ENCODE data around the gene CLN6.
"Not testable (repeated sequence)": the region's sequence is repeated elsewhere in the genome, so short reads cannot be mapped to it uniquely, and the experiment has no call there.

CLN6 gene

GRCh38 chr15:68221530-68222431, 7.7 kb downstream of the CLN6 start:
- not testable (repeated sequence) for DNase-seq

- no peak for DNase-seq
Observed at GRCh38 chr15:68220967-68221366, 8.6 kb downstream of the CLN6 start.

GRCh38 chr15:68220489-68220888, 9.0 kb downstream of the CLN6 start:
- DNase-seq, result no peak

- no peak for DNase-seq
Observed at GRCh38 chr15:68218847-68219798, 10.4 kb downstream of the CLN6 start.

- DNase-seq, result no peak
Observed at GRCh38 chr15:68218331-68218730, 11.2 kb downstream of the CLN6 start.

GRCh38 chr15:68217341-68217740, 12.2 kb downstream of the CLN6 start:
- no peak for DNase-seq

GRCh38 chr15:68214838-68215254, 14.7 kb downstream of the CLN6 start:
- no peak for DNase-seq

- DNase-seq, result no peak
Observed at GRCh38 chr15:68213991-68214837, 15.3 kb downstream of the CLN6 start.

- DNase-seq, result not testable (repeated sequence)
Observed at GRCh38 chr15:68213491-68213845, 16.1 kb downstream of the CLN6 start.

GRCh38 chr15:68211656-68212320, 17.7 kb downstream of the CLN6 start:
- DNase-seq, result no peak

GRCh38 chr15:68210821-68211655, 18.5 kb downstream of the CLN6 start:
- DNase-seq, result peak in 1 of 2 experiments; percentile 35

- DNase-seq, result no peak
Observed at GRCh38 chr15:68210409-68210756, 19.1 kb downstream of the CLN6 start.

- DNase-seq, result no peak
Observed at GRCh38 chr15:68209735-68210408, 19.7 kb downstream of the CLN6 start.

GRCh38 chr15:68209272-68209671, 20.3 kb downstream of the CLN6 start:
- DNase-seq, result no peak

- DNase-seq, result no peak
Observed at GRCh38 chr15:68208636-68209240, 20.8 kb downstream of the CLN6 start.

GRCh38 chr15:68208136-68208535, 21.4 kb downstream of the CLN6 start:
- no peak for DNase-seq

- no peak for DNase-seq
Observed at GRCh38 chr15:68207176-68207935, 22.2 kb downstream of the CLN6 start.

- DNase-seq, result no peak
Observed at GRCh38 chr15:68206711-68207151, 22.8 kb downstream of the CLN6 start.

- DNase-seq, result no peak
Observed at GRCh38 chr15:68205954-68206539, 23.5 kb downstream of the CLN6 start.

Measured in cerebellar nuclear complex (tissue), 1 donor.